K562 (cell line): Measurements from ENCODE around the gene MMP27. TPM values are rescaled to one million over a fixed set of nuclear protein-coding genes. Genes with fewer than 3 reads are reported as not detected.

Source experiments
- ATAC-seq: fragments of 200-7000 bp; cut with Tn5 transposase; 3 replicates; pipeline ENCODE4 v1.9.1; 2020; ENCODE audit warnings: moderate library complexity
- BruUV-seq: library from RNA; stranded (reverse); fragments of 400-500 nt; replicated peaks from 2 replicates; lab custom pipeline; 2021; lab: Mats Ljungman, UMichigan
- CTCF ChIA-PET: fragments of 300-600 bp; formaldehyde crosslinking; extraction: SDS; loops from one replicate; lab custom pipeline; 2021; ENCODE audit warnings: low intra/inter-chr PET ratio; lab: Yijun Ruan, JAX
- POLR2A ChIA-PET: fragments of 300-600, 350-650 bp; sonication (Branson Sonifier 250); formaldehyde crosslinking; extraction: SDS; loops from one replicate; lab custom pipeline; 2021; ENCODE audit warnings: antibody characterized with exemption, inconsistent platforms; lab: Yijun Ruan, JAX
- DNase-seq, 4 experiments: peaks; one replicate each; pipeline versions ENCODE4 v3.0.0 to v3.0.0-alpha.2; 2011 to 2018; ENCODE audit warnings: low spot score in 3 of 4, mixed read lengths in 3 of 4; ENCODE audit errors: extremely low read depth in 1 of 4
- FAIRE-seq: peaks from 2 replicates; lab custom pipeline; 2011; peaks lifted over from hg19 to GRCh38; lab: Jason Lieb, UNC
- H2AFZ ChIP-seq: 2 replicates; pipeline ENCODE4 v1.6.0; 2011; ENCODE audit warnings: low read depth, low read length, control low read depth, inconsistent platforms
- H3K27ac ChIP-seq: fragments of 200-600 bp; 3 replicates; pipeline ENCODE4 v1.8.0; 2011; ENCODE audit warnings: low read depth, mild to moderate bottlenecking, control low read depth, inconsistent platforms, low read length, moderate library complexity, mixed read lengths; ENCODE audit errors: extremely low read depth
- H3K27me3 ChIP-seq, 2 experiments: fragments of 300-600 bp in 1 of 2; 2 replicates in 1 of 2; 3 replicates in 1 of 2; pipeline versions ENCODE4 v1.6.0 to v1.8.0; 2011; ENCODE audit warnings: inconsistent platforms in 2 of 2, low read length in 2 of 2, mild to moderate bottlenecking in 1 of 2, mixed read lengths in 1 of 2, moderate library complexity in 1 of 2; ENCODE audit not compliant: control insufficient read depth in 2 of 2, insufficient read depth in 2 of 2
- H3K36me3 ChIP-seq: fragments of 300-600 bp; 3 replicates; pipeline ENCODE4 v1.8.0; 2011; ENCODE audit warnings: mild to moderate bottlenecking, low read length, inconsistent platforms; ENCODE audit not compliant: control insufficient read depth, insufficient read depth
- H3K4me1 ChIP-seq, 2 experiments: fragments of 200-600 bp in 1 of 2; replicated peaks in 1 of 2; 2 replicates in 1 of 2; 3 replicates in 1 of 2; pipeline versions ENCODE4 v1.5.1 to v1.8.0; 2011; ENCODE audit warnings: inconsistent platforms in 2 of 2, low read length in 2 of 2, mild to moderate bottlenecking in 1 of 2, mixed read lengths in 1 of 2, moderate library complexity in 1 of 2; ENCODE audit not compliant: control insufficient read depth in 2 of 2, insufficient read depth in 2 of 2
- H3K4me2 ChIP-seq: 2 replicates; pipeline ENCODE4 v1.6.1; 2011; ENCODE audit warnings: low read length, control low read depth, inconsistent platforms, mixed read lengths; ENCODE audit not compliant: insufficient read depth
- H3K4me3 ChIP-seq: fragments of 200-600 bp; sonication (generic), shearing (Covaris generic); 2 replicates; pipeline ENCODE4 v1.5.1; 2016; ENCODE audit warnings: control low read depth, inconsistent platforms
- H3K79me2 ChIP-seq: fragments of 200-600 bp; 3 replicates; pipeline ENCODE4 v1.8.0; 2011; ENCODE audit warnings: low read length, inconsistent platforms; ENCODE audit not compliant: control insufficient read depth, insufficient read depth
- H3K9ac ChIP-seq, 2 experiments: 2 replicates each; pipeline versions ENCODE4 v1.6.0 to v1.6.1; 2011; ENCODE audit warnings: low read depth in 2 of 2, low read length in 2 of 2, control low read depth in 1 of 2, inconsistent platforms in 1 of 2, mild to moderate bottlenecking in 1 of 2, mixed read lengths in 1 of 2; ENCODE audit not compliant: insufficient read depth in 1 of 2
- H3K9me1 ChIP-seq: one replicate; pipeline ENCODE4 v1.6.0; 2011; ENCODE audit warnings: inconsistent platforms, mild to moderate bottlenecking, low read length, moderate library complexity; ENCODE audit not compliant: control insufficient read depth, insufficient read depth
- H3K9me3 ChIP-seq: replicated peaks from 2 replicates; pipeline ENCODE4 v1.5.1; 2011; ENCODE audit warnings: low read depth, low read length, inconsistent platforms; ENCODE audit not compliant: control insufficient read depth, insufficient read depth
- H4K20me1 ChIP-seq: replicated peaks from 2 replicates; pipeline ENCODE4 v1.6.1; 2011; ENCODE audit warnings: low read length, inconsistent platforms, mixed read lengths; ENCODE audit not compliant: control insufficient read depth, insufficient read depth
- DMBX1 ChIP-seq: fragments of 250-450 bp; sonication (Bioruptor Pico); IDR thresholded peaks from 2 replicates; pipeline ENCODE4 v1.8.0; 2022; ENCODE audit warnings: inconsistent platforms, mild to moderate bottlenecking, moderate library complexity, borderline replicate concordance
- GTF2B ChIP-seq: IDR thresholded peaks from 2 replicates; pipeline ENCODE4 v1.6.1; 2011; ENCODE audit not compliant: insufficient read length; ENCODE audit errors: extremely low read depth
- SMAD4 ChIP-seq: fragments of 250-450 bp; sonication (Bioruptor Pico); conservative IDR thresholded peaks from 2 replicates; pipeline ENCODE4 v1.8.0; 2021; ENCODE audit warnings: inconsistent platforms, mild to moderate bottlenecking, moderate library complexity
- TAF9B ChIP-seq: fragments of 450-650 bp; IDR thresholded peaks from 2 replicates; pipeline ENCODE4 v1.6.1; 2018; ENCODE audit warnings: mild to moderate bottlenecking; ENCODE audit not compliant: partially characterized antibody
- TCF15 ChIP-seq: fragments of 250-450 bp; sonication (Bioruptor Pico); IDR thresholded peaks from 2 replicates; pipeline ENCODE4 v1.8.0; 2022; ENCODE audit warnings: moderate library complexity, mild to moderate bottlenecking, inconsistent platforms
- THRAP3 ChIP-seq: fragments of 450-650 bp; IDR thresholded peaks from 2 replicates; pipeline ENCODE4 v1.6.1; 2016; ENCODE audit warnings: mild to moderate bottlenecking, inconsistent platforms, borderline replicate concordance
- ZBTB9 ChIP-seq: fragments of 450-650 bp; formaldehyde crosslinking; IDR thresholded peaks from 2 replicates; pipeline ENCODE4 v1.4.0; 2020; ENCODE audit warnings: mild to moderate bottlenecking, moderate library complexity
- ZNF224 ChIP-seq: sonication (generic); formaldehyde crosslinking; IDR thresholded peaks from 2 replicates; pipeline ENCODE4 v1.8.0; 2022; ENCODE audit warnings: mild to moderate bottlenecking, missing genetic modification reagents
- ZNF449 ChIP-seq: fragments of 250-450 bp; sonication (Bioruptor Pico); IDR thresholded peaks from 2 replicates; pipeline ENCODE4 v1.8.0; 2022; ENCODE audit warnings: moderate library complexity, mild to moderate bottlenecking, inconsistent platforms
- ZNF511 ChIP-seq: sonication (generic); formaldehyde crosslinking; IDR thresholded peaks from 2 replicates; pipeline ENCODE4 v1.8.0; 2022; ENCODE audit warnings: mild to moderate bottlenecking, missing genetic modification reagents
- ZNF830 ChIP-seq: fragments of 250-450 bp; sonication (Bioruptor Pico); IDR thresholded peaks from 2 replicates; pipeline ENCODE4 v1.5.0; 2021; ENCODE audit warnings: mild to moderate bottlenecking
- WGBS: fragments of 100-300 bp; shearing (Covaris generic); methylation state at CpG from one replicate; pipeline ENCODE4 v1.1.6; 2016; ENCODE audit warnings: low coverage, mixed read lengths; ENCODE audit not compliant: insufficient coverage; ENCODE audit errors: missing lambda C conversion rate; 5-methylcytosine and 5-hydroxymethylcytosine counted together
- in situ Hi-C: fragments of 300-500 bp; cut with MboI; formaldehyde crosslinking; loops from 4 replicates; pipeline ENCODE4 v1.15.0; 2018; ENCODE audit warnings: inconsistent platforms, mixed read lengths
- intact Hi-C: fragments of 100-400 bp; cut with micrococcal nuclease; formaldehyde crosslinking; loops from 2 replicates; pipeline ENCODE4 v1.14.2; 2022
- polyA plus RNA-seq, 8 experiments: library from polyadenylated mRNA; depleted of rRNA in 4 of 8; stranded (reverse) in 5 of 8; unstranded in 3 of 8; fragments of >200 nt; fragmentation: Nextera tagmentation in 2 of 8; fragmentation: Illumina TruSeq in 1 of 8; extraction: Ambion mirVana in 2 of 8; extraction: Trizol in 1 of 8; gene quantifications; 2 replicates each; pipeline versions ENCODE4 v1.2.1 to v1.2.3, GENCODE V29; 2011 to 2014; ENCODE audit warnings: inconsistent platforms in 1 of 8, missing spikeins in 1 of 8
- total RNA-seq, 7 experiments: library from RNA; depleted of rRNA in 6 of 7; stranded (reverse); fragments of >200 nt in 6 of 7; fragmentation: Illumina TruSeq in 2 of 7; extraction: Trizol in 2 of 7; gene quantifications; 2 replicates each; pipeline versions ENCODE4 v1.2.1 to v1.2.3, GENCODE V29; 2011 to 2021; ENCODE audit warnings: low replicate concordance in 1 of 7

MMP27 gene
- total and polyA plus RNA-seq, 9 of the 15 experiments (the other 6 are each of a cell fraction or from before 2014, with no cell fraction given) = not detected

GRCh38 chr11:102676084-102676483 lies 29.5 kb downstream of the MMP27 start:
- FAIRE-seq (no peak), ATAC-seq (no peak), DNase-seq (no peak)
- no peak overlapping the region for H3K4me2 ChIP-seq
- no peaks in the 10 kb centered on the region for H3K9me1 ChIP-seq
- WGBS = 0% methylated on average over 2 of the region's 2 CpGs
- H3K4me3 ChIP-seq = no peak overlapping the region
- ChIA-PET POLR2A (no interaction called here), CTCF (no interaction called here)
- H3K4me1 ChIP-seq = no peaks in the 10 kb centered on the region
- no peak overlapping the region for H3K27ac ChIP-seq
- no peaks in the 10 kb centered on the region for H4K20me1 ChIP-seq
- H3K27me3 ChIP-seq = no peaks in the 10 kb centered on the region
- intact Hi-C loops = no loop called here
- H3K9ac ChIP-seq = no peak overlapping the region
- TF ChIP-seq ZNF224 (CRISPR knock-in tag) = no peak
- TF ChIP-seq ZNF511 (CRISPR knock-in tag) = no peak
- H3K79me2 ChIP-seq = no peaks in the 10 kb centered on the region
- H3K9me3 ChIP-seq = no peaks in the 10 kb centered on the region
- BruUV-seq = no TSS peak
- H2AFZ ChIP-seq = no peak overlapping the region
- H3K36me3 ChIP-seq = no peaks in the 10 kb centered on the region
- in situ Hi-C loops = no loop called here

GRCh38 chr11:102669664-102670063 lies 35.9 kb downstream of the MMP27 start:
- intact Hi-C loops = loop anchor here (5.0 kb wide), 2 partner anchors 157 to 172 kb away; no protein-coding TSS in a partner anchor
- CTCF ChIA-PET = no interaction called here
- BruUV-seq = no TSS peak
- TF ChIP-seq TAF9B = no peak
- no peak for TF ChIP-seq DMBX1 (CRISPR knock-in tag)
- TF ChIP-seq ZNF830 (CRISPR knock-in tag) = no peak
- no peak for TF ChIP-seq THRAP3
- TF ChIP-seq TCF15 (CRISPR knock-in tag) = no peak
- no peak for TF ChIP-seq ZBTB9 (CRISPR knock-in tag)
- TF ChIP-seq ZNF449 (CRISPR knock-in tag) = no peak
- TF ChIP-seq GTF2B = no peak
- TF ChIP-seq SMAD4 = no peak

More at GRCh38 chr11:102669664-102670063, 35.9 kb downstream of the MMP27 start:
- no peaks in the 10 kb centered on the region for H3K9me1 ChIP-seq
- no peak overlapping the region for H3K4me2 ChIP-seq
- H3K9me3 ChIP-seq = no peaks in the 10 kb centered on the region
- 0% methylated on average over 3 of the region's 3 CpGs for WGBS
- H3K27ac ChIP-seq = no peak overlapping the region
- H3K4me3 ChIP-seq = no peak overlapping the region
- POLR2A ChIA-PET = interaction anchor here (0.6 kb wide), 1 partner anchor 27 kb away, joined by 4 read pairs; no protein-coding TSS in a partner anchor
- DNase-seq = no peak
- no peaks in the 10 kb centered on the region for H3K79me2 ChIP-seq
- H2AFZ ChIP-seq = no peak overlapping the region
- in situ Hi-C loops = no loop called here
- no peak for FAIRE-seq
- H3K4me1 ChIP-seq = no peaks in the 10 kb centered on the region
- no peak overlapping the region for H3K9ac ChIP-seq
- no peaks in the 10 kb centered on the region for H4K20me1 ChIP-seq
- H3K27me3 ChIP-seq = no peaks in the 10 kb centered on the region; a peak in 1 of 5 replicates
- ATAC-seq = no peak
- no peaks in the 10 kb centered on the region for H3K36me3 ChIP-seq
